Measurements from ENCODE around the gene MCM3AP. TPM values are rescaled to one million over a fixed set of nuclear protein-coding genes. Genes with fewer than 3 reads are reported as not detected.

MCM3AP gene
- total RNA-seq, 1 donor: 60.9 TPM

DNA sequence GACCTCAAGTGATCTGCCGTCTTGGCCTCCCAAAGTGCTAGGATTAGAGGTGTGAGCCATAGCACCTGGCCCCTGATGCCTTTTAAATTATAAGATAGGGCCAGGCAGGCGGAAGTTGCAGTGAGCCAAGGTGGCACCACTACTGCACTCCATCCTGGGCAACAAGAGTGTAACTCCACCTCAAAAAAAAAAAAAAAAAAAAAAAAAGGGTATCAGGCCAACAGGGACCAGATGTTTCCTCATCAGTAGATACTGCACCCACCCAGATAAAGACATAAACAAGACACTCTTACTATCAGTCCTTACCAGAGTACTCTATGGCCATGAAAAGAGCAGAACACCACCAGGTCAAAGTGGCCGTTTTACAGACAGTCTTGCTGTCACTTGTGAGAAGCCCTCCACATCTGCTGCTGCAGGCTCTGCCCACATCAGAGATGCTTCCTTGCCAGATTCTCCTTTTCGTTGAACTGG, 35.0 kb upstream of the MCM3AP start:
- TF ChIP-seq, protein P1, sequence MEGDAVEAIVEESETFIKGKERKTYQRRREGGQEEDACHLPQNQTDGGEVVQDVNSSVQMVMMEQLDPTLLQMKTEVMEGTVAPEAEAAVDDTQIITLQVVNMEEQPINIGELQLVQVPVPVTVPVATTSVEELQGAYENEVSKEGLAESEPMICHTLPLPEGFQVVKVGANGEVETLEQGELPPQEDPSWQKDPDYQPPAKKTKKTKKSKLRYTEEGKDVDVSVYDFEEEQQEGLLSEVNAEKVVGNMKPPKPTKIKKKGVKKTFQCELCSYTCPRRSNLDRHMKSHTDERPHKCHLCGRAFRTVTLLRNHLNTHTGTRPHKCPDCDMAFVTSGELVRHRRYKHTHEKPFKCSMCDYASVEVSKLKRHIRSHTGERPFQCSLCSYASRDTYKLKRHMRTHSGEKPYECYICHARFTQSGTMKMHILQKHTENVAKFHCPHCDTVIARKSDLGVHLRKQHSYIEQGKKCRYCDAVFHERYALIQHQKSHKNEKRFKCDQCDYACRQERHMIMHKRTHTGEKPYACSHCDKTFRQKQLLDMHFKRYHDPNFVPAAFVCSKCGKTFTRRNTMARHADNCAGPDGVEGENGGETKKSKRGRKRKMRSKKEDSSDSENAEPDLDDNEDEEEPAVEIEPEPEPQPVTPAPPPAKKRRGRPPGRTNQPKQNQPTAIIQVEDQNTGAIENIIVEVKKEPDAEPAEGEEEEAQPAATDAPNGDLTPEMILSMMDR (IDR thresholded peaks at IDR 0.05; ENCODE audit: insufficient read depth, low read depth, low read length): no peak
- H3K4me3 ChIP-seq (ENCODE audit: low read depth, low read length): peak overlapping the region; percentile 23
- DNase-seq (ENCODE audit: low read depth): peak; percentile 61

DNA sequence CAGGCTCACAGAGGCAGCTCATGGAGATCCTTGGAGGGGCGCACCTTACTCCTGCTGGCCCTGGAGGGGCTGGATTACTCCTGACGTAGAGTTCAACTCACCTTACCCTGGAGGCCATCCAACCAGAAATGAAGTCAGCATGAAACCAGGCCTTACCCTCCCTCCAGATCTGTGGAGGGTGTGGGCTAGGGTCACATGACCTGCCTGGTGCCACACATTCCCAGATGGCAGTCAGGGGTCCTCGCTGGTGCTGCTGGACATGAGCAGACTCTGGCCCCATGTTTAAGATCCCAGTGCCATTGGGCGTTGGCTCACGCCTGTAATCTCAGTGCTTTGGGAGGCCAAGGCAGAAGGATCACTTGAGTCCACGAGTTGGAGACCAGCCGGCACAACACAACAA, 33.8 kb upstream of the MCM3AP start:
- TF ChIP-seq, protein P1 (IDR thresholded peaks at IDR 0.05; ENCODE audit: insufficient read depth, low read depth, low read length): no peak
- no peak overlapping the region for H3K4me3 ChIP-seq (ENCODE audit: low read depth, low read length)
- DNase-seq (ENCODE audit: low read depth): no peak

DNA sequence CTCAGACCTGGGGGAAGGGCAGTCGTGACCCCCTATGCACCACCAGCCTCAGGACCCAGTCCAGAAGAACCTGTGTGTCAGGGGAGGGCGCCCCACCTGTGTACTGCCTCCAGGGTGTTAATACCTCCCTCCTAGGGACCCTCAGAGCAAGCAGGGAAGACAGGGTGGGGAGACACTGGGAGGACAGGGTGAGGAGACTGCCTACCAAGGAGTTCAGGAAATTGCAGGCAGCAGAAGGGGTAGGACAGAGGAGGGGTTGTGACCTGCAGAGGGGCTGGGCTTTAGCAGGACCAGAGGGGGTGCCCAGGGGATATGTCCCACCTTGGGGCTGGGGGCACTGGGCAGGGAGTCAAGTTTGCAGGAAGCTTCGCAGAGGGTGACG, 33.0 kb upstream of the MCM3AP start:
- no peak overlapping the region for H3K4me3 ChIP-seq (ENCODE audit: low read depth, low read length)
- TF ChIP-seq, protein P1 (IDR thresholded peaks at IDR 0.05; ENCODE audit: insufficient read depth, low read depth, low read length): no peak
- DNase-seq (ENCODE audit: low read depth): no peak

DNA sequence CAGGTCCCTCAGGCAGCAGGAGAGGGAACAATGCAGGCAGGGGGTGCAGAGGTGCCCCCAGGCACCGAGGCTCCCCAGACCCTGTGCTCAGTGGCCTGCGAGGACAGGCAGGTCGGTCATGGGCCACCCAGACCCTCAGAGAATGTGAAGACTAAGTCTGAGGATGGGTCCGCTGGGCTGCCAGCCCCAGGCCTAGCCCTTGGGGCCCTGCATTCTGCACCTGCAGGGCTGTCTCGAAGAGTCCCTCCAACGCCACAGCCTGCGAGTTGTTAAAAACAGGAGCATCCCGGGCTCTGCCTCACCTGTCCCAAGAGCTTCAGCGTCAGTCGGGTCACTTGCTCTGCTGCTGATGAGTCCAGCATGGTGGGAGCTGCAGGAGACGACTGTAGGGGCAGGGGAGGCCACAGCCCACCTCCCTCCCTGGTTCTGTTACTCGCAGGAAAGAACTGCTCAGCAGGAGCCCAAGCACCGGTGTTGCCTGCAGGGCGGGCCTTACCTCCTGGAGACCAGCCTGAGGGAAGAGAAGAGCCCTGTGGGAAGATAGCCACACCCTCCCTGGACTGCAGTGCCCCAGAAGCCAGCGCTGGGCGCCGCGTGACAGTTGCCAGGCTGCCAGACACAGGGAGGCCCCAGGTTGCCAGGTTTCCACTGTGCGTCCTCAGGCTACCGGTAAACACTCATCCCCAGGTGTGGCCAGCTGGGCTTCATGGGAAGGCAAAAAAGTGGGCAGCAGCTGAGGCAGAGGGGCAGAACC, 32.5 kb upstream of the MCM3AP start:
- TF ChIP-seq, protein P1 (IDR thresholded peaks at IDR 0.05; ENCODE audit: insufficient read depth, low read depth, low read length): no peak
- no peak overlapping the region for H3K4me3 ChIP-seq (ENCODE audit: low read depth, low read length)
- DNase-seq (ENCODE audit: low read depth): no peak

DNA sequence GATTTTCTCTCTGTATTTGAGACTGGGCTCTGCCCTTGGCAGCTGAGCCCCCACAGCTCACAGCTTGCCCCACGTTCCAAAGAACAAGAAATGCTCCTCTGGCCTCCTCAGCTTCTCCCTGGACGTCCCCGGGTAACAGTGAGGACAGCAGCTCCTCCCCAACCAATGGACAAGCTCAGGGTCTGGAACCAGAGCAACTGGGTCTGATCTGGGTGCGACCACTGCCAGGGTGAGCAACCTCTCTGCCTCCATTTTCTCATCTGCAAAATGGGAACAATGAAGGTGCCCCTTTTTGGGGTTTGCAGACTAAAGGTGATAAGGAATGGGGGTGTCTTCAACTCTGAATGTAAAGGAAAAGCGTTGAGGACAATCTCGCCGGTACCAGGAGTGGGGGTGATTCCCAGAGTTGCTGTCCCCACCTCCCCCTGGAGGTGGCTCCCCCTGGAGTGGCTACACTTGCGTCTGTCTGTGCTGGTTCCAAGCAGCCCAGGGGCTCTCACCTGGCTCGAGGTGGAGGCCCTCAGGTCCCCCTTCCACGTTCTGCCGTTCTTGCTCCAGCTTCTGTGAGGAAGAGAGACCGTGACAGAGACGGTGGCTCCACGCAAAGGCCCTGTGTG, 31.4 kb upstream of the MCM3AP start:
- TF ChIP-seq, protein P1 (IDR thresholded peaks at IDR 0.05; ENCODE audit: insufficient read depth, low read depth, low read length): no peak
- DNase-seq (ENCODE audit: low read depth): no peak
- H3K4me3 ChIP-seq (ENCODE audit: low read depth, low read length): no peak overlapping the region

DNA sequence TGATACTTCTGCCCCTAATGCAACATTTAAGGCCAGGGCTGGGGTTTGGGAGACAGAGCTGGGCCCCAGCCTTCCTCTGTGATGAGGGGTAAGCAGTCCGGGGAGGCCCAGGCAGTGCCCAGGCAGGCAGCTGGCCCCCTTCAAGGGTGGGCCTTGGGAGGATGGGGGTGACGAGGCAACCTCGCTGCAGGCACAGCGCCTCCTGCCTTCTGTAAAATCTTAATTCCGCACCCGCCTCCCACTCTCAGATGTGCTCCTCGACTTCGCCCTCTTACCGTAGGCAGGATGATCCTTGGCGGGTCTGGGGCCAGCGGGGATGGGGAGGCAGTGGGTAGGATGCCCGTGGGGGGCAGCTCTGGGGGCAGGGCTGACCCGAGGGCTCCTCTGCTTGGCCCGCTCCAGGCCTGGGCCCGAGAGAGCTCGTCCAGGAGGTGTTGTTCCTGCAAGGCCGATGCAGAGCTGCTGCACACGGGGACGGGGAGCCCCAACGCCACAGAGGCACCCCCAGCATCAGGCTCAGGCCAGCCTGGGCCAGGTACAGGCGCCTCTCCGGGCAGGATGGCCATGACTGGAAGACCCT, 29.1 kb upstream of the MCM3AP start:
- DNase-seq (ENCODE audit: low read depth): no peak
- no peak overlapping the region for H3K4me3 ChIP-seq (ENCODE audit: low read depth, low read length)
- TF ChIP-seq, protein P1 (IDR thresholded peaks at IDR 0.05; ENCODE audit: insufficient read depth, low read depth, low read length): no peak

Measured in fibroblast of villous mesenchyme (primary cell).